Ishikawa (cell line): ENCODE measurements around the gene APOM.

Experiments used
- CEBPB ChIP-seq: IDR thresholded peaks from 2 replicates; pipeline ENCODE4 v1.6.1; 2012
- CREB1 ChIP-seq: IDR thresholded peaks from 2 replicates; pipeline ENCODE4 v1.6.1; 2012; ENCODE audit warnings: low read depth
- EGR1 ChIP-seq: IDR thresholded peaks from 2 replicates; pipeline ENCODE4 v1.6.1; 2012
- EP300 ChIP-seq: IDR thresholded peaks from 2 replicates; pipeline ENCODE4 v1.6.1; 2012; ENCODE audit warnings: borderline replicate concordance
- FOXM1 ChIP-seq: IDR thresholded peaks from 2 replicates; pipeline ENCODE4 v1.6.1; 2012; ENCODE audit warnings: low read depth, borderline replicate concordance
- MAX ChIP-seq: IDR thresholded peaks from 2 replicates; pipeline ENCODE4 v1.6.1; 2012
- NFIC ChIP-seq: IDR thresholded peaks from 2 replicates; pipeline ENCODE4 v1.6.1; 2012
- RAD21 ChIP-seq: IDR thresholded peaks from 2 replicates; pipeline ENCODE4 v1.6.1; 2012; ENCODE audit warnings: low read depth
- TAF1 ChIP-seq: IDR thresholded peaks from 2 replicates; pipeline ENCODE4 v1.6.1; 2012; ENCODE audit warnings: low read depth, mild to moderate bottlenecking
- TCF12 ChIP-seq: IDR thresholded peaks from 2 replicates; pipeline ENCODE4 v1.6.1; 2012; ENCODE audit warnings: low read depth
- TEAD4 ChIP-seq: IDR thresholded peaks from 2 replicates; pipeline ENCODE4 v1.6.1; 2012
- USF1 ChIP-seq: IDR thresholded peaks from 2 replicates; pipeline ENCODE4 v1.6.1; 2012
- YY1 ChIP-seq: IDR thresholded peaks from 2 replicates; pipeline ENCODE4 v1.6.1; 2012; ENCODE audit warnings: low read depth
- ZBTB7A ChIP-seq: IDR thresholded peaks from 2 replicates; pipeline ENCODE4 v1.6.1; 2012; ENCODE audit warnings: low read depth
- TF ChIP-seq, protein P1 (sequence below): IDR thresholded peaks from 2 replicates; pipeline ENCODE4 v1.6.1; 2012; ENCODE audit warnings: low read depth, mild to moderate bottlenecking

Gene APOM

GRCh38 chr6:31614684-31615578 lies 40.8 kb upstream of the APOM start, which contains the start of gene AIF1:
Gene AIF1 (plus strand): TSS chr6:31615234. CDS start chr6:31615330, 96 bp downstream.
- TF ChIP-seq FOXM1 (no peak), RAD21 (no peak), YY1 (no peak), NFIC (no peak), USF1 (no peak), ZBTB7A (no peak), EGR1 (no peak), TEAD4 (no peak), MAX (no peak), TAF1 (no peak)

DNA sequence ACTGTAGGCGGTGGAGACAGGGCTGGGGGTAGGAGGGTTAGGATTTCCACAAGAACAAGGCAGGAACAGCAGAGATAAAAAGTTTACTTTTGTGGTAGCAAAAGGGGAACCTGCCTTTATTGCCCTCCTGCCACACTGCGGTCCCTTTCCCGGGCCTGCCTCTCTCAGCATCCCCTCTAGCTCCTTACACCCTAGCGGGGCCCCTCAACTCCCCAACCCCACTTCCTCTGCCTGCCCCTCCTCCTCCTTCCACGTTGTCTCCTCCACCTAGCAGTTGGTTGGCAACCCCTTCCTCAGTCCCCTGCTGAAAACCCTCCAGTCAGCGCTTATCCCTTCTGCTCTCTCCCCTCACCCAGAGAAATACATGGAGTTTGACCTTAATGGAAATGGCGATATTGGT lies 39.9 kb upstream of the APOM start:
- TF ChIP-seq TAF1 (no peak), EP300 (no peak), TCF12 (no peak), TEAD4 (no peak), YY1 (no peak), RAD21 (no peak), CREB1 (no peak), CEBPB (no peak)

GRCh38 chr6:31617010-31617409 lies 38.7 kb upstream of the APOM start:
- TF ChIP-seq EGR1 (no peak), RAD21 (no peak), YY1 (no peak), ZBTB7A (no peak), TEAD4 (no peak)
- TF ChIP-seq, protein P1, sequence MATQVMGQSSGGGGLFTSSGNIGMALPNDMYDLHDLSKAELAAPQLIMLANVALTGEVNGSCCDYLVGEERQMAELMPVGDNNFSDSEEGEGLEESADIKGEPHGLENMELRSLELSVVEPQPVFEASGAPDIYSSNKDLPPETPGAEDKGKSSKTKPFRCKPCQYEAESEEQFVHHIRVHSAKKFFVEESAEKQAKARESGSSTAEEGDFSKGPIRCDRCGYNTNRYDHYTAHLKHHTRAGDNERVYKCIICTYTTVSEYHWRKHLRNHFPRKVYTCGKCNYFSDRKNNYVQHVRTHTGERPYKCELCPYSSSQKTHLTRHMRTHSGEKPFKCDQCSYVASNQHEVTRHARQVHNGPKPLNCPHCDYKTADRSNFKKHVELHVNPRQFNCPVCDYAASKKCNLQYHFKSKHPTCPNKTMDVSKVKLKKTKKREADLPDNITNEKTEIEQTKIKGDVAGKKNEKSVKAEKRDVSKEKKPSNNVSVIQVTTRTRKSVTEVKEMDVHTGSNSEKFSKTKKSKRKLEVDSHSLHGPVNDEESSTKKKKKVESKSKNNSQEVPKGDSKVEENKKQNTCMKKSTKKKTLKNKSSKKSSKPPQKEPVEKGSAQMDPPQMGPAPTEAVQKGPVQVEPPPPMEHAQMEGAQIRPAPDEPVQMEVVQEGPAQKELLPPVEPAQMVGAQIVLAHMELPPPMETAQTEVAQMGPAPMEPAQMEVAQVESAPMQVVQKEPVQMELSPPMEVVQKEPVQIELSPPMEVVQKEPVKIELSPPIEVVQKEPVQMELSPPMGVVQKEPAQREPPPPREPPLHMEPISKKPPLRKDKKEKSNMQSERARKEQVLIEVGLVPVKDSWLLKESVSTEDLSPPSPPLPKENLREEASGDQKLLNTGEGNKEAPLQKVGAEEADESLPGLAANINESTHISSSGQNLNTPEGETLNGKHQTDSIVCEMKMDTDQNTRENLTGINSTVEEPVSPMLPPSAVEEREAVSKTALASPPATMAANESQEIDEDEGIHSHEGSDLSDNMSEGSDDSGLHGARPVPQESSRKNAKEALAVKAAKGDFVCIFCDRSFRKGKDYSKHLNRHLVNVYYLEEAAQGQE: no peak

- TF ChIP-seq USF1 (no peak), CREB1 (peak; percentile 71), FOXM1 (no peak), EGR1 (peak; percentile 72), EP300 (no peak), TEAD4 (peak; percentile 69), CEBPB (no peak), RAD21 (no peak), TCF12 (no peak), ZBTB7A (no peak), MAX (peak; percentile 98), NFIC (no peak), TAF1 (no peak), YY1 (peak; percentile 55; the same call in 1 of the 2 replicates)
- TF ChIP-seq, protein P1: no peak
Measured at GRCh38 chr6:31619805-31620585, 35.7 kb upstream of the APOM start.

DNA sequence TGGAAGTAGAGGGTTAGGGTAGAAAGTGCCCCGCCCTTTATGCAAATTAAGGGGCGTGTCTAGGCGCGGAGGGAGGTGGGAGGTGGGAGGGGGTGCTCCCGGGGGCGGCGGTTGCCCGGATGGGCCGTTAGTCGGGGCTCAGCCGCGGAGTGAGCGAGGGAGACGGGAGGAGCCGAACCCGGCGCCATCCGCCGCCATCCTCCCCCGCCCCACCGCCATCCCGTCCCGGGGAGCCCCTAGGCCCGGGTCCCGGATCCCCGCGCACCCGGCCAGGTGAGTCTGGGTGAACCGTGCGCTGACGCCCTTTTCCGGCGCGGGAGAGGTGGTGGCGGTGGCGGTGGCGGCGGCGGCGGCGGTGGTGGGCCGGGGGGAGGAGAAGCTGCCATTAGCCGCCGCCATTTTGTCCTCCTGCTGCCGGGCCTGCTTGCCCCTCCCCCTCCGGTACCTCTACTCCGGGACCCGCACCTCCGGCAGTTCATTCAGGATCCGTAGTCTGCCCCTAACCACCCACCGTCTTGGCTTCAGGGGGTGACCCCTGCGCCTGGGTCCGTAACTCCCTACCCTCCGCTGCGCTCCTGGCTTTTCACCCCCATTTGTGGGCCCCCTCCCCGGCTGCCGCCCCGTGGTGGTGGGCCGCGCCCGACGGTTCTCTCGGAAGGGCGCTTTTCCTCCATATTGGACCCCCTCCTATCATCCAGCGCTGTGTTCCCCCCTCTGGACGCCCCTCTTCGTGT lies 34.9 kb upstream of the APOM start, which contains the start of gene PRRC2A:
Gene PRRC2A (plus strand): TSS at position 130 of the 734 bp plus-strand sequence. CDS start 2,075 bp downstream, outside the sequence.
- TF ChIP-seq ZBTB7A (0 out of 2 replicates have a peak, but pooled peaks have one; percentile 49), TAF1 (peak; percentile 94), EGR1 (no peak; the same call in none of the 2 replicates), MAX (peak; percentile 53), EP300 (no peak), CREB1 (no peak), USF1 (no peak), NFIC (no peak), TCF12 (peak; percentile 26; the same call in 1 of the 2 replicates), YY1 (peak; percentile 95), RAD21 (no peak), FOXM1 (0 out of 2 replicates have a peak, but pooled peaks have one; percentile 12), CEBPB (no peak), TEAD4 (no peak)
- TF ChIP-seq, protein P1: 0 out of 2 replicates have a peak, but pooled peaks have one; percentile 2
